GM12891 (cell line): Measurements from ENCODE around the gene RGL4.

ENCODE experiments used
- DNase-seq: peaks from one replicate; pipeline ENCODE4 v3.0.0; 2011; ENCODE audit warnings: low spot score; ENCODE audit not compliant: insufficient read length
- FAIRE-seq: peaks from 2 replicates; lab custom pipeline; 2011; peaks lifted over from hg19 to GRCh38; lab: Jason Lieb, UNC
- PAX5 ChIP-seq: IDR thresholded peaks from 2 replicates; pipeline ENCODE4 v1.6.1; 2011; ENCODE audit warnings: low read length, moderate library complexity, mild to moderate bottlenecking; ENCODE audit not compliant: insufficient read depth, severe bottlenecking
- POLR2A ChIP-seq: IDR thresholded peaks from 2 replicates; pipeline ENCODE4 v1.6.1; 2011; ENCODE audit warnings: low read depth, low read length, control low read depth
- POLR2AphosphoS5 ChIP-seq: IDR thresholded peaks from 2 replicates; pipeline ENCODE4 v1.6.1; 2011; ENCODE audit warnings: low read depth, low read length, control low read depth
- POU2F2 ChIP-seq: IDR thresholded peaks from 2 replicates; pipeline ENCODE4 v1.6.1; 2011; ENCODE audit warnings: low read depth, mild to moderate bottlenecking, control low read depth, low read length, moderate library complexity
- SPI1 ChIP-seq: IDR thresholded peaks from 2 replicates; pipeline ENCODE4 v1.6.1; 2011; ENCODE audit warnings: low read depth, low read length, control low read depth
- TAF1 ChIP-seq: IDR thresholded peaks from 2 replicates; pipeline ENCODE4 v1.6.1; 2011; ENCODE audit warnings: low read depth, low read length, control low read depth

RGL4 gene

GRCh38 chr22:23682827-23683355 lies 7.9 kb upstream of the RGL4 start:
- DNase-seq (no peak), FAIRE-seq (no peak)
- TF ChIP-seq POLR2A (no peak), PAX5 (no peak), TAF1 (no peak), SPI1 (no peak)

GRCh38 chr22:23683545-23683944 lies 7.3 kb upstream of the RGL4 start:
- FAIRE-seq = no peak
- no peak for DNase-seq
- no peak for TF ChIP-seq POU2F2

DNA sequence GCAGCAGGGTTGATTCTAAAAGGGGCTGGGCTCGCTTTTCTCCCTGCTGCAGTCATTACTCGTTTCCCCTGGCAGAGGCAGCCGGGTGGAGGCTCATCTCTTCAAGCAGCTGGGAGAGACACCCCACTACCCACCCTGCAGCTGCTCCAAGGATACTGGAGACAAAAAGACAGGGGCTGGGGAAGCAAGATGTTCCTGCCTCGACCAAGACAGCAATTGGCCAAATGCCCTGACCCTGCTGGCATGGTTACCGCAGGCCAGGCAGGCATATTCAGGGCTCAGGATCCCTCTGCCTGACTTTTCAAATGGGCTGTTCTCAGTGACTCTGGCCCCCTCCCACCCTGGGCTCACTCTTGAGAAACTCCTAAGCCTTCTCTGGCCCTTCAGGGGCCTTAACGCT lies 6.8 kb upstream of the RGL4 start:
- TF ChIP-seq POU2F2 (no peak), POLR2AphosphoS5 (no peak), POLR2A (no peak), SPI1 (no peak), TAF1 (no peak), PAX5 (no peak)
- DNase-seq (no peak), FAIRE-seq (no peak)

DNA sequence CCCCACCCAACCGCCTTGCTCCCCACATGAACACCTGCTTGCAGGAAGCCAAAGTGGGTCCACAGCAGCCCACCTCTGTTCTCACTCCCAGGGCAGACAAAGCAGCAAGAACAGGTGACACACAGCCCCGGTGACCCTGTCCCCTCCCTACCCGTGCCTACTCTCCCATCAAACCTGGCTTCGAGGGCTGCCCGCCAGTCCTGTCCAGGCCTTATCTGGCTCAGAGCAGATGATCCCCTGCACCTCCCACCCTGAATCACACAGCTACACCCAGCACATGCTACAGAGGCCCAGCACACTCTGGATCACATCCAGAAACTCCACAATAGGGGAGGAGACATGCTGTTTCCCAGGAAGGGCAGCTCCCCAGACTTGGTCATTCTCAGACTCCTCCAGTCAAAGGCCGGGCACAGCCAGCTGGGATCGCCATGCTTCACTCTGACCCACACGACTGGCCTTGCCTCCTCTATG lies 6.2 kb upstream of the RGL4 start:
- TF ChIP-seq POLR2AphosphoS5 = no peak
- TF ChIP-seq SPI1 = no peak
- TF ChIP-seq POU2F2 = no peak
- TF ChIP-seq PAX5 = no peak
- no peak for TF ChIP-seq TAF1
- no peak for TF ChIP-seq POLR2A
- DNase-seq (no peak), FAIRE-seq (no peak)

- TF ChIP-seq SPI1 (no peak), POLR2AphosphoS5 (no peak), PAX5 (no peak), POU2F2 (no peak), POLR2A (no peak), TAF1 (no peak)
- no peak for FAIRE-seq
- no peak for DNase-seq
These were observed 5.5 kb upstream of the RGL4 start for GRCh38 chr22:23685205-23685784.

DNA sequence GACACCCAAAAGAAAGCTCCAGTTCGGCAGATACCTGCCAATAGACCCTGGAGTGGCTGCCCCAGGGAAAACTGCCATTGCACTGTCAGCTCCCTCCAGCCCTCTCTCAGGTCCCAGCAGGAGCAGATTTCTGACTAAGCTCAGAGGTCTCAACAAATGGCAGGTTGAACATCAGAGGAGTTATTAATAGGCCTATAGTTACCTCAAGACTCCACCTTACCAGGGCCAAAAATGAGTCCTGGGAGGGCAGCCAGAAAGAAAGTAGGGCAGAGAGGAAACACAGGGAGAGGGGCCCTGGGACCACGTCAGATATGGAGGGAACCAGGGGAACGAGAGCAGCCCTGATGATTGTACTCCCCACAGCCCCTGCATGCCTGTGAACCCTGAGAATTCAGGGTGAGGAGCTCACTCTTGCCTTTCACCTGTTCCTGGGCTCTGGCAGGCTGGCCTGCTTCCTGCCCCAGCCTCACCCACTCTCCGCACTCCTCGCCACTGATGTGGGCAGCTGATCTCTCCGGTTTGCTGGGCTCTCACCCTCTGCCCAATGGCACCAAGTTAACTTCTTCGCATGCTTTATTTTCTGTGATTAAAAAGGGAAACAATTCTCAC lies 4.3 kb upstream of the RGL4 start:
- no peak for FAIRE-seq
- TF ChIP-seq POU2F2 (no peak), POLR2AphosphoS5 (no peak), TAF1 (no peak), POLR2A (no peak), PAX5 (no peak), SPI1 (no peak)
- DNase-seq = no peak

- FAIRE-seq = no peak
These were observed 2.7 kb upstream of the RGL4 start for GRCh38 chr22:23688121-23688520.

GRCh38 chr22:23688571-23688970 lies 2.2 kb upstream of the RGL4 start:
- DNase-seq (no peak), FAIRE-seq (no peak)
- TF ChIP-seq SPI1 (no peak), POU2F2 (no peak)

More at GRCh38 chr22:23688121-23688520, 2.7 kb upstream of the RGL4 start:
- TF ChIP-seq POLR2AphosphoS5 = no peak
- TF ChIP-seq TAF1 = no peak
- TF ChIP-seq POU2F2 = no peak
- no peak for TF ChIP-seq PAX5
- no peak for TF ChIP-seq POLR2A
- no peak for TF ChIP-seq SPI1
- DNase-seq = no peak

DNA sequence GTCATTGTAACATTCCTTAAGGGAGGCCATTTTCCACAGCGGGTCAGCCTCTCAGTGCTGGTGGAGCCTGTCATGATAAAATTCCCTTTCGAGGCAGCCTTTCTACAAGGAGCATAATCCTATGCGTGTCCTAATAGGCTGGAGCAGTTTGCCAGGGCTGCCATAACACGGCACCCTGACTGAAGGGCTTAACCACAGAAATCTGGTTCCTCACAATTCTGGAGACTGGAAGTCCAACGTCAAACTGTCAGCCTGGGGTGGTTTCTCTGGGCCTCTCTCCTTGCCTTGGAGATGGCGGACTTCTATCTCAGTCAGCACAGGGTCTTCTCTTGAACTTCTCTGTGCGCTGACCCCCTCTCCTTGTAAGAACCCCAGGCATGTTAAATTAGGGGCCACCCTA lies 1.4 kb upstream of the RGL4 start:
- TF ChIP-seq POLR2AphosphoS5 (no peak), TAF1 (no peak), POLR2A (no peak), SPI1 (no peak), POU2F2 (no peak), PAX5 (no peak)
- FAIRE-seq = no peak
- no peak for DNase-seq

DNA sequence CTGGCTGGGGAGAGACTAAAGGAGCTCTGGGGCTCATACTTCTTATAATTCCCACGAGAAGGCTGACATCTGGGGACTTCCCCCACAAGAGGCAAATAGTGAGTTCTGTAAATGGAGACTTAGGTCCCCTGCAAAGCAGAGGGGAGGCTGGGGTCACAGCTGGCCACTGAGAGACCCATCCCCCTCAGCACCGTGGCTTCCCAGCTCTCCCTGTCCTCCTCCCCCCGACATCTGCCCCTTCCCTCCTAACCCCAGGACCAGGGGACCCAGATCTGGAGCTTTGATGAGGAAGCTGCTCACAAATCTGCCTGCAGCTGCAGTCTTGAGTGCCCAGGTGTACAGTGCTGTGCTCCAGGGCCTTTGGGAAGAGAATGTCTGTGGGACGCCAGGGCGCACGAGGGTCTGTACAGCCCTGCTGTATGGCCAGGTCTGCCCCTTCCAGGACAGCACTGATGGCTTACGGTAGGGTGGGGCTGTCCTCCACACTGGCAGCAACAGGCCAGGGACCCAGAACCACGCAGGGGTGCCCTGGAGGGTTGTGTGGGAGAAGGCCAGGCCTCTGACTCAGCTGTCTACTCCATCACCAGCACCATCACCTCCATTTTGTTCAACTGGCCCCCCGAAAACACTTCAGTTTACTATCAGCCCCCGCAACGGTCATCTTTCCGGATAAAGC lies 1.1 kb downstream of the RGL4 start:
- FAIRE-seq (no peak), DNase-seq (no peak)
- no peak for TF ChIP-seq PAX5
- TF ChIP-seq POU2F2 = no peak
